NCI-H345 treated with DMSO at 0.1 percent for 48 hours (cell line): ENCODE results near the gene GPANK1.

Experiments used
- DNase-seq: peaks from one replicate; lab custom pipeline; 2025; ENCODE audit not compliant: unreplicated experiment; lab: John Stamatoyannopoulos, UW

GPANK1 gene

GRCh38 chr6:31621320-31621939, 43.4 kb downstream of the GPANK1 start:
- DNase-seq = no peak

- peak; percentile 76 for DNase-seq
These were observed 44.0 kb downstream of the GPANK1 start, which contains the start of gene PRRC2A for GRCh38 chr6:31620586-31621319. PRRC2A (plus strand) TSS chr6:31620715; CDS start chr6:31622790, 2,075 bp downstream.

- peak; percentile 97 for DNase-seq
These were observed 44.8 kb downstream of the GPANK1 start for GRCh38 chr6:31619805-31620585.

GRCh38 chr6:31617010-31617409, 47.8 kb downstream of the GPANK1 start:
- no peak for DNase-seq

GRCh38 chr6:31615748-31616147, 49.0 kb downstream of the GPANK1 start:
- no peak for DNase-seq

- DNase-seq = no peak
These were observed 49.9 kb downstream of the GPANK1 start, which contains the start of gene AIF1 for GRCh38 chr6:31614684-31615578. AIF1 (plus strand) TSS chr6:31615234; CDS start chr6:31615330, 96 bp downstream.

- no peak for DNase-seq
These were observed 50.6 kb downstream of the GPANK1 start for GRCh38 chr6:31614075-31614619.
